Breast epithelium (tissue), 4 donors: ENCODE measurements around the gene ENTPD1. TPM values are rescaled to one million over a fixed set of nuclear protein-coding genes. Genes with fewer than 3 reads are reported as not detected.

Experiments used
- DNase-seq, 2 donors: peaks; one replicate each; pipeline ENCODE4 v3.0.0-alpha.2; 2019; ENCODE audit warnings: low spot score in 2 of 2
- H3K27ac ChIP-seq, 2 donors: fragments of 200-600 bp; sonication (generic) in 1 of 2; one replicate each; pipeline ENCODE4 v1.5.1; 2016 to 2019; ENCODE audit warnings: mild to moderate bottlenecking in 1 of 2
- H3K27me3 ChIP-seq, 2 donors: fragments of 200-600 bp; sonication (generic) in 1 of 2; one replicate each; pipeline versions ENCODE4 v1.5.1 to v1.6.0; 2017 to 2019; ENCODE audit warnings: control low read depth in 1 of 2, mild to moderate bottlenecking in 1 of 2
- H3K36me3 ChIP-seq: fragments of 200-600 bp; one replicate; pipeline ENCODE4 v1.5.1; 2019
- H3K4me1 ChIP-seq, 2 donors: fragments of 200-600 bp; sonication (generic); one replicate each; pipeline ENCODE4 v1.5.1; 2016 to 2019; ENCODE audit warnings: control low read depth in 1 of 2
- H3K4me3 ChIP-seq, 3 donors: fragments of 200-600 bp; sonication (generic); 1 replicate in 2 of 3; 2 replicates in 1 of 3; pipeline ENCODE4 v1.5.1; 2016 to 2019; ENCODE audit warnings: mild to moderate bottlenecking in 3 of 3, moderate library complexity in 2 of 3
- H3K9me3 ChIP-seq, 2 donors: fragments of 200-600 bp; sonication (generic) in 1 of 2; one replicate each; pipeline ENCODE4 v1.5.1; 2016 to 2019; ENCODE audit warnings: control low read depth in 1 of 2
- POLR2A ChIP-seq: fragments of 450-650 bp; IDR thresholded peaks from one replicate; pipeline ENCODE4 v1.6.1; 2016; ENCODE audit warnings: antibody characterized with exemption, mild to moderate bottlenecking, moderate library complexity
- POLR2AphosphoS5 ChIP-seq, 3 donors: sonication (generic); formaldehyde crosslinking; IDR thresholded peaks; one replicate each; pipeline ENCODE4 v1.6.1; 2017; ENCODE audit warnings: antibody characterized with exemption in 3 of 3
- intact Hi-C: fragments of 100-400 bp; cut with DNase I; formaldehyde crosslinking; loops from one replicate; pipeline ENCODE4 v1.15.1; 2023; ENCODE audit warnings: low total_unique reads
- total RNA-seq, 3 donors: library from RNA; depleted of rRNA; stranded (reverse); fragments of >200 nt; gene quantifications; one replicate each; pipeline ENCODE4 v1.1.0, GENCODE V29; 2016
- TF ChIP-seq, protein P1 (sequence below), 3 donors: fragments of 450-650 bp; IDR thresholded peaks; one replicate each; pipeline ENCODE4 v1.5.1; 2016 to 2017; ENCODE audit warnings: antibody characterized with exemption in 3 of 3, mild to moderate bottlenecking in 3 of 3, moderate library complexity in 3 of 3

Gene ENTPD1
- total RNA-seq, 3 donors from 2014 or later, result 17.4 to 26.9 (median 18.4) TPM

DNA sequence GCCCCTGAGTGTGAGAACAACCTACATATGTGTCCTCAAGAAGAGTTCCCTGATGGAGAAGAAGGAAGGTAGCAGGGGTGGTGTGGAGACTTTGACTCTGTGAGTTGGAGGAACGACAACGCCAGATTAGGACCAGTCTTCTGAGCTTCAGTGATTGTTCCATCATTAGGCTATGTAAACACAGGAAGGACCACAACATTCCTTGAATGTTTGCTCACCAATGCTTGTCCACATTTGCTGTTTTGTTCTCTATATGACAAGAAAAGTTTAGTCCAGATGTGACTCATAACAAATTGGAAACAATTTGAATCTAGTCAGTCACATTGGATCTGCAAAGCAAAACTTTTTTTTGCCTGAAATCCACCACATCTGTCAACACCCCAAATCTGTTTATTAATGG lies 62.7 kb downstream of the ENTPD1 start:
- no peak overlapping the region for H3K4me3 ChIP-seq
- H3K4me1 ChIP-seq, result no peaks in the 10 kb centered on the region
- H3K27ac ChIP-seq, result peak overlapping the region; percentile 21 to 44
- H3K9me3 ChIP-seq, result no peaks in the 10 kb centered on the region
- no peaks in the 10 kb centered on the region for H3K36me3 ChIP-seq
- intact Hi-C loops, result no loop called here
- TF ChIP-seq POLR2AphosphoS5 (IDR thresholded peaks at IDR 0.05), result no peak
- no peak for TF ChIP-seq POLR2A
- TF ChIP-seq, protein P1, sequence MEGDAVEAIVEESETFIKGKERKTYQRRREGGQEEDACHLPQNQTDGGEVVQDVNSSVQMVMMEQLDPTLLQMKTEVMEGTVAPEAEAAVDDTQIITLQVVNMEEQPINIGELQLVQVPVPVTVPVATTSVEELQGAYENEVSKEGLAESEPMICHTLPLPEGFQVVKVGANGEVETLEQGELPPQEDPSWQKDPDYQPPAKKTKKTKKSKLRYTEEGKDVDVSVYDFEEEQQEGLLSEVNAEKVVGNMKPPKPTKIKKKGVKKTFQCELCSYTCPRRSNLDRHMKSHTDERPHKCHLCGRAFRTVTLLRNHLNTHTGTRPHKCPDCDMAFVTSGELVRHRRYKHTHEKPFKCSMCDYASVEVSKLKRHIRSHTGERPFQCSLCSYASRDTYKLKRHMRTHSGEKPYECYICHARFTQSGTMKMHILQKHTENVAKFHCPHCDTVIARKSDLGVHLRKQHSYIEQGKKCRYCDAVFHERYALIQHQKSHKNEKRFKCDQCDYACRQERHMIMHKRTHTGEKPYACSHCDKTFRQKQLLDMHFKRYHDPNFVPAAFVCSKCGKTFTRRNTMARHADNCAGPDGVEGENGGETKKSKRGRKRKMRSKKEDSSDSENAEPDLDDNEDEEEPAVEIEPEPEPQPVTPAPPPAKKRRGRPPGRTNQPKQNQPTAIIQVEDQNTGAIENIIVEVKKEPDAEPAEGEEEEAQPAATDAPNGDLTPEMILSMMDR (IDR thresholded peaks at IDR 0.05), result no peak
- no peak for DNase-seq
- H3K27me3 ChIP-seq, result no peaks in the 10 kb centered on the region

DNA sequence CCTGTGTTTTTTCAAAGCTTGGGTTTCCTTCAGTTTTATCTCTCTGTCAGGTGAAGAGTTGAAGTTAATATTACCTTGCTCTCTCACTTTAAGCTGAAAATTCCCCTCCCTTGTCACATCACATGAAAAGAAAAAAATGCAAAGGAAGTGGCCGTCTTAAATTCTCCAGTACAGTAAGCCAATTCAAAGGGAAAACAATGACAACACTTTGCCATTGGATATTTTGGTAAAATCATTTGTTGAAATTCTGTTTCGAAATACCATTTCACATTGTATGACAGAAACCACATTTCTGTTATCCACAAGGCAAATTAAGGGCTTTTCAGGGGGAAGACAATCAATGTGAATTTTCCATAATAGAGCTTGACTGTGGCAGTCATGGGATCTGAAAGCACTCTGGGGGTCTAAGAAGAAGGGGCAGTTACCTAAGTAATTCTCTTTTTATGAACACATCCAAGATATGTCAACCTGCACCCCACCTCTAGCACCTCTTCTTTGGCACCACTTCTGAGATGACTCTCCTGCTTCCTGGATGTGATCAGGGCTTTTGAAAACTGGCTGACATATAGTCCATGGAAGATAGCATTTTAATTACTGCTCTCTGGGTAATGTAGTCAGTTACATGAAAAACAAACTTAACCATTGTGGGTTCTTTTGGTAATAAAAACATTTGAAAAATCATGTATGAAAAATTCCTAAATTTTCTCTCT lies 63.8 kb downstream of the ENTPD1 start:
- TF ChIP-seq POLR2A, result no peak
- no peak for TF ChIP-seq POLR2AphosphoS5 (IDR thresholded peaks at IDR 0.05)
- TF ChIP-seq, protein P1 (IDR thresholded peaks at IDR 0.05), result no peak
- peak overlapping the region; percentile 8 to 43 for H3K27ac ChIP-seq
- intact Hi-C loops, result no loop called here

DNA sequence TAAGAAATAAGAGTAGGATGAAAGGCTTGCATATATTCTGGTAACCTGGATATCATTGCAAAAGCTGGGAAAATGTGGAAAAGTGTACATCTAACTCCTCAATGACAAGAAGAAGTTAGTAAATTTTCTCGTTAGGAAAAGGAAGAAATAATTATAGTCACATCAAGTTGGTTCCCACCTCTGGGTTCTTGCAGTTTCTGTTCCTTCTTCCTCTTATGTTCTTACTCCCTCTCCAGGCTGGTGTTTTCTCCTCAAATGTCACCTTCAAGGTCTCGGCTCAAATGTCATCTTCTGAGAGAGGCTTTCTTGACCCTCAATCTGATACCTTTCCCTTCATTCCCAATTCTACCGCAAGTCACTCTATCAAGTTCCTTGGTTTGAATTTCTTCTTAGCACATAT lies 64.4 kb downstream of the ENTPD1 start:
- no peaks in the 10 kb centered on the region for H3K4me1 ChIP-seq
- H3K36me3 ChIP-seq, result no peaks in the 10 kb centered on the region
- H3K27ac ChIP-seq, result no peak overlapping the region
- intact Hi-C loops, result no loop called here
- TF ChIP-seq, protein P1 (IDR thresholded peaks at IDR 0.05), result no peak
- TF ChIP-seq POLR2A (no peak), POLR2AphosphoS5 (IDR thresholded peaks at IDR 0.05) (no peak)
- H3K27me3 ChIP-seq, result no peaks in the 10 kb centered on the region
- no peak for DNase-seq
- H3K4me3 ChIP-seq, result no peak overlapping the region
- H3K9me3 ChIP-seq, result no peaks in the 10 kb centered on the region

More for the DNA sequence above, 63.8 kb downstream of the ENTPD1 start:
- Histone ChIP-seq H3K4me1 (no peaks in the 10 kb centered on the region), H3K4me3 (no peak overlapping the region), H3K27me3 (no peaks in the 10 kb centered on the region), H3K36me3 (no peaks in the 10 kb centered on the region), H3K9me3 (no peaks in the 10 kb centered on the region)
- no peak for DNase-seq

DNA sequence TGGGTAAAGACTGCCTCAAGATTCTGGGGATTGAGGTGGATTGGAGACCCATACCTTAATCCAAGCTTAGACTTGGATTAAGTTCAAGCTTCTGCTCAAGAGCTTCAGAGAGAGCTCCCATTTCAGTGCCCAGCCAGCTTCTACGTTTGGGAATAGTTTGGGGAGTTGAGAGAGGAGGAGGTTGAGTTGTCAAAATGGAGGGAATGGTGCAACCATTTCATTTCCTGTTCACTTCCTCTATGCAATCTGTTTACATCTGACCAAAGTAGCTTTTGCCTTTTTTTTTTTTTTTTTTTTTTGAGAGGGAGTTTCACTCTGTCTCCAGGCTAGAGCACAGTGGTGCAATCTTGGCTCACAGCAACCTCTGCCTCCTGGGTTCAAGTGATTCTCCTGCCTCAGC lies 65.8 kb downstream of the ENTPD1 start:
- H3K4me1 ChIP-seq, result no peaks in the 10 kb centered on the region
- no peak overlapping the region for H3K27ac ChIP-seq
- H3K9me3 ChIP-seq, result no peaks in the 10 kb centered on the region
- H3K36me3 ChIP-seq, result no peaks in the 10 kb centered on the region
- no peak overlapping the region for H3K4me3 ChIP-seq
- intact Hi-C loops, result no loop called here
- no peak for DNase-seq
- TF ChIP-seq POLR2A (no peak), POLR2AphosphoS5 (IDR thresholded peaks at IDR 0.05) (no peak)
- TF ChIP-seq, protein P1 (IDR thresholded peaks at IDR 0.05), result no peak
- no peaks in the 10 kb centered on the region for H3K27me3 ChIP-seq

DNA sequence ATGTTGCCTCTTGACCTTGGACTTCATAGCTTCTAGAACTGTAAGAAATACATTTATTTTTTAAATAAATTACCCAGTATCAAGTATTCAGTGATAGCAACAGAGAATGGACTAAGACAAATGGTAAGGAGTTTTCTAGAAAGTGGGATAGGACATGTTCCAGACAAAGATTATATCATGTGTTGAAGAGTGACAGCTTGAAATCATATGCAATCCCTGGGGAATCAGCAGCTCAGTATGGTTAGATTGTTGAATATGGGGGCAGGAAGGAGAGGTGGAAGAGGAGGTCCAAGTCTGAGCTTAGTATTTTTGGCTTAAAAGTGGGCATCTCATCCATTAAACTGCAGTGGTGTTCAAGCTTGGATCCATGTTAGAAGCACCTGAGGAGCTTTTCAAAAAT lies 74.1 kb downstream of the ENTPD1 start:
- H3K27ac ChIP-seq, result no peak overlapping the region
- H3K9me3 ChIP-seq, result no peaks in the 10 kb centered on the region
- TF ChIP-seq POLR2AphosphoS5 (IDR thresholded peaks at IDR 0.05), result no peak
- TF ChIP-seq POLR2A, result no peak
- TF ChIP-seq, protein P1 (IDR thresholded peaks at IDR 0.05), result no peak
- H3K4me1 ChIP-seq, result no peaks in the 10 kb centered on the region
- DNase-seq, result no peak
- intact Hi-C loops, result no loop called here
- no peak overlapping the region for H3K4me3 ChIP-seq
- H3K36me3 ChIP-seq, result no peaks in the 10 kb centered on the region
- no peaks in the 10 kb centered on the region for H3K27me3 ChIP-seq
